Activated CD4-positive, alpha-beta T cell treated with anti-CD3 and anti-CD28 coated beads for 24 hours (primary cell): ENCODE results near the gene MRI1.
A peak's percentile ranks its signal among the peaks of the same experiment; 100 is the strongest.
"Not testable (repeated sequence)": the region's sequence is repeated elsewhere in the genome, so short reads cannot be mapped to it uniquely, and the experiment has no call there.

Experiments used
- DNase-seq, 2 donors: peaks; one replicate each; pipeline ENCODE4 v3.0.0-alpha.2; 2020; ENCODE audit warnings: low read depth in 2 of 2

The MRI1 gene

GRCh38 chr19:13764101-13764807, at the start of gene MRI1:
TSS of gene MRI1 (plus strand) at chr19:13764522. CDS start at chr19:13764589, 67 bp downstream.
- DNase-seq: peak; percentile 59 to 62

- DNase-seq: no peak
Measured at GRCh38 chr19:13717194-13717643, 47.1 kb upstream of the MRI1 start.

GRCh38 chr19:13718733-13719132, 45.6 kb upstream of the MRI1 start:
- no peak for DNase-seq

- DNase-seq: no peak
Measured at GRCh38 chr19:13722146-13722545, 42.2 kb upstream of the MRI1 start.

- DNase-seq: no peak
Measured at GRCh38 chr19:13723206-13723605, 41.1 kb upstream of the MRI1 start.

GRCh38 chr19:13726323-13726722, 38.0 kb upstream of the MRI1 start:
- DNase-seq: no peak

- DNase-seq: no peak
Measured at GRCh38 chr19:13727798-13728197, 36.5 kb upstream of the MRI1 start.

- no peak for DNase-seq
Measured at GRCh38 chr19:13729859-13730258, 34.5 kb upstream of the MRI1 start.

- DNase-seq: peak; percentile 88 to 91
Measured at GRCh38 chr19:13731147-13731964, 33.0 kb upstream of the MRI1 start.

GRCh38 chr19:13732337-13732736, 32.0 kb upstream of the MRI1 start:
- no peak for DNase-seq

- DNase-seq: no peak
Measured at GRCh38 chr19:13734751-13735150, 29.6 kb upstream of the MRI1 start.

- DNase-seq: no peak
Measured at GRCh38 chr19:13738073-13738472, 26.2 kb upstream of the MRI1 start.

GRCh38 chr19:13741893-13742292, 22.4 kb upstream of the MRI1 start:
- DNase-seq: no peak

GRCh38 chr19:13742756-13743155, 21.6 kb upstream of the MRI1 start:
- DNase-seq: no peak

GRCh38 chr19:13744174-13744573, 20.1 kb upstream of the MRI1 start:
- no peak for DNase-seq

GRCh38 chr19:13747098-13747453, 17.2 kb upstream of the MRI1 start:
- DNase-seq: no peak

- no peak for DNase-seq
Measured at GRCh38 chr19:13748169-13748828, 16.0 kb upstream of the MRI1 start.

- DNase-seq: no peak
Measured at GRCh38 chr19:13751436-13751835, 12.9 kb upstream of the MRI1 start.

GRCh38 chr19:13753622-13754021, 10.7 kb upstream of the MRI1 start:
- not testable (repeated sequence) for DNase-seq

- DNase-seq: no peak
Measured at GRCh38 chr19:13756210-13756609, 8.1 kb upstream of the MRI1 start.

GRCh38 chr19:13757805-13758772, 6.2 kb upstream of the MRI1 start:
- DNase-seq: no peak
